Fibroblast of lung (primary cell): ENCODE results near the gene ADAMTSL1. TPM values are rescaled to one million over a fixed set of nuclear protein-coding genes. Genes with fewer than 3 reads are reported as not detected.
A peak's percentile ranks its signal among the peaks of the same experiment; 100 is the strongest.

Experiments used
- DNase-seq, 2 donors: peaks; one replicate each; pipeline versions ENCODE4 v3.0.0 to v3.0.0-alpha.2; 2010; ENCODE audit warnings: low read depth in 2 of 2
- H2AFZ ChIP-seq: 2 replicates; pipeline ENCODE4 v1.5.1; 2012; ENCODE audit warnings: low read length, control low read depth, inconsistent platforms
- H3K27ac ChIP-seq: 2 replicates; pipeline ENCODE4 v1.5.1; 2011; ENCODE audit warnings: low read length, control low read depth; ENCODE audit not compliant: insufficient read depth
- H3K27me3 ChIP-seq: 2 replicates; pipeline ENCODE4 v1.5.1; 2011; ENCODE audit warnings: mild to moderate bottlenecking, low read length; ENCODE audit not compliant: control insufficient read depth, insufficient read depth
- H3K36me3 ChIP-seq: 2 replicates; pipeline ENCODE4 v1.5.1; 2011; ENCODE audit warnings: low read length; ENCODE audit not compliant: control insufficient read depth, insufficient read depth
- H3K4me1 ChIP-seq: 2 replicates; pipeline ENCODE4 v1.5.1; 2011; ENCODE audit warnings: low read length; ENCODE audit not compliant: control insufficient read depth, insufficient read depth; ENCODE audit errors: extremely low read depth
- H3K4me2 ChIP-seq: 2 replicates; pipeline ENCODE4 v1.5.1; 2011; ENCODE audit warnings: low read length, control low read depth; ENCODE audit not compliant: insufficient read depth; ENCODE audit errors: extremely low read depth
- H3K4me3 ChIP-seq, 4 experiments: fragments of 200-600 bp in 1 of 4; sonication (generic) in 1 of 4; replicated peaks in 1 of 4; 2 replicates each; pipeline ENCODE4 v1.5.1; 2011 to 2016; ENCODE audit warnings: low read length in 4 of 4, low read depth in 3 of 4, mild to moderate bottlenecking in 3 of 4, control low read depth in 2 of 4, inconsistent platforms in 1 of 4, mixed read lengths in 1 of 4; ENCODE audit not compliant: insufficient read depth in 1 of 4; ENCODE audit errors: control extremely low read depth in 1 of 4
- H3K79me2 ChIP-seq: 2 replicates; pipeline ENCODE4 v1.5.1; 2012; ENCODE audit warnings: mild to moderate bottlenecking, low read length, inconsistent platforms; ENCODE audit not compliant: control insufficient read depth, insufficient read depth
- H3K9ac ChIP-seq: 2 replicates; pipeline ENCODE4 v1.5.1; 2011; ENCODE audit warnings: mild to moderate bottlenecking, low read length, control low read depth; ENCODE audit not compliant: insufficient read depth
- H3K9me3 ChIP-seq: 2 replicates; pipeline ENCODE4 v1.5.1; 2012; ENCODE audit warnings: low read depth, low read length; ENCODE audit not compliant: control insufficient read depth, insufficient read depth
- H4K20me1 ChIP-seq: 2 replicates; pipeline ENCODE4 v1.5.1; 2011; ENCODE audit warnings: low read length; ENCODE audit not compliant: control insufficient read depth, insufficient read depth; ENCODE audit errors: extremely low read depth
- CTCF ChIP-seq, 2 donors: IDR thresholded peaks in 1 of 2; conservative IDR thresholded peaks in 1 of 2; 1 replicate in 1 of 2; 2 replicates in 1 of 2; pipeline ENCODE4 v1.5.1; 2011 to 2012; ENCODE audit warnings: low read length in 2 of 2, control low read depth in 1 of 2, inconsistent platforms in 1 of 2, low read depth in 1 of 2, mild to moderate bottlenecking in 1 of 2
- EZH2 ChIP-seq: IDR thresholded peaks from 2 replicates; pipeline ENCODE4 v1.5.1; 2012; ENCODE audit warnings: low read length, control low read depth, mild to moderate bottlenecking; ENCODE audit errors: missing control alignments
- polyA plus RNA-seq, 2 donors: library from polyadenylated mRNA; depleted of rRNA in 1 of 2; stranded (reverse) in 1 of 2; unstranded in 1 of 2; fragments of >200 nt; gene quantifications; 2 replicates each; pipeline ENCODE4 v1.2.1, GENCODE V29; 2011 to 2012; ENCODE audit warnings: missing spikeins in 1 of 2
- total RNA-seq: library from RNA; depleted of rRNA; stranded (reverse); fragments of >200 nt; gene quantifications from 2 replicates; pipeline ENCODE4 v1.2.1, GENCODE V29; 2014

Gene ADAMTSL1
- total and polyA plus RNA-seq, 2 donors (not counting 1 experiment from before 2014, with no cell fraction given) = 19.3 to 27.9 TPM

- Histone ChIP-seq H3K27ac (no peak overlapping the region), H3K27me3 (no peaks in the 10 kb centered on the region), H3K79me2 (no peaks in the 10 kb centered on the region), H2AFZ (no peak overlapping the region), H3K4me3 (no peak overlapping the region), H3K4me2 (no peak overlapping the region), H3K4me1 (peaks cover 13% of the 10 kb centered on the region), H3K36me3 (peaks cover 3% of the 10 kb centered on the region), H3K9me3 (no peaks in the 10 kb centered on the region), H4K20me1 (no peaks in the 10 kb centered on the region), H3K9ac (no peak overlapping the region)
- no peak for TF ChIP-seq EZH2
- TF ChIP-seq CTCF (conservative IDR thresholded peaks at IDR 0.05 in 1 of 2, IDR thresholded peaks at IDR 0.05 in 1 of 2; ENCODE audit: low read depth in 1 of 2, low read length in 2 of 2) = no peak
- DNase-seq = peak; percentile 22 to 81
These were observed 431.3 kb downstream of the ADAMTSL1 start for GRCh38 chr9:18905028-18905882.

GRCh38 chr9:18905883-18906629 lies 432.1 kb downstream of the ADAMTSL1 start:
- no peak overlapping the region for H2AFZ ChIP-seq
- no peaks in the 10 kb centered on the region for H4K20me1 ChIP-seq
- no peak overlapping the region for H3K9ac ChIP-seq
- H3K4me3 ChIP-seq = no peak overlapping the region
- TF ChIP-seq EZH2 (no peak), CTCF (conservative IDR thresholded peaks at IDR 0.05 in 1 of 2, IDR thresholded peaks at IDR 0.05 in 1 of 2; ENCODE audit: low read depth in 1 of 2, low read length in 2 of 2) (no peak)
- no peak overlapping the region for H3K4me2 ChIP-seq
- no peaks in the 10 kb centered on the region for H3K9me3 ChIP-seq
- no peaks in the 10 kb centered on the region for H3K79me2 ChIP-seq
- no peak overlapping the region for H3K27ac ChIP-seq
- no peaks in the 10 kb centered on the region for H3K27me3 ChIP-seq
- H3K4me1 ChIP-seq = peaks cover 16% of the 10 kb centered on the region
- peak in 1 of 2 donors; percentile 59 for DNase-seq
- H3K36me3 ChIP-seq = peaks cover 3% of the 10 kb centered on the region

GRCh38 chr9:18906656-18907395 lies 432.9 kb downstream of the ADAMTSL1 start:
- peak; percentile 44 to 69 for DNase-seq
- Histone ChIP-seq H3K9ac (no peak overlapping the region), H3K9me3 (no peaks in the 10 kb centered on the region), H3K4me1 (peaks cover 16% of the 10 kb centered on the region), H3K36me3 (peaks cover 3% of the 10 kb centered on the region), H3K79me2 (no peaks in the 10 kb centered on the region), H3K27ac (no peak overlapping the region), H3K27me3 (no peaks in the 10 kb centered on the region), H3K4me3 (no peak overlapping the region), H2AFZ (no peak overlapping the region), H4K20me1 (no peaks in the 10 kb centered on the region), H3K4me2 (no peak overlapping the region)
- no peak for TF ChIP-seq CTCF (conservative IDR thresholded peaks at IDR 0.05 in 1 of 2, IDR thresholded peaks at IDR 0.05 in 1 of 2; ENCODE audit: low read depth in 1 of 2, low read length in 2 of 2)
- no peak for TF ChIP-seq EZH2
